SIG-M5 treated with dmso at 0.1 percent for 504 hours (cell line): Measurements from ENCODE around the gene COLQ.
"Not testable (repeated sequence)": the region's sequence is repeated elsewhere in the genome, so short reads cannot be mapped to it uniquely, and the experiment has no call there.

Source experiments
- DNase-seq: peaks from one replicate; lab custom pipeline; 2025; ENCODE audit not compliant: unreplicated experiment; lab: John Stamatoyannopoulos, UW

Gene COLQ

GRCh38 chr3:15521573-15521965, at the start of gene COLQ:
TSS of gene COLQ (minus strand) at chr3:15521706. CDS start at chr3:15521625, 81 bp downstream.
- DNase-seq: no peak

- no peak for DNase-seq
These were observed 41.7 kb upstream of the COLQ start for GRCh38 chr3:15563190-15563589.

- DNase-seq: no peak
These were observed 41.1 kb upstream of the COLQ start for GRCh38 chr3:15562560-15562959.

GRCh38 chr3:15558581-15558980, 37.1 kb upstream of the COLQ start:
- DNase-seq: no peak

DNA sequence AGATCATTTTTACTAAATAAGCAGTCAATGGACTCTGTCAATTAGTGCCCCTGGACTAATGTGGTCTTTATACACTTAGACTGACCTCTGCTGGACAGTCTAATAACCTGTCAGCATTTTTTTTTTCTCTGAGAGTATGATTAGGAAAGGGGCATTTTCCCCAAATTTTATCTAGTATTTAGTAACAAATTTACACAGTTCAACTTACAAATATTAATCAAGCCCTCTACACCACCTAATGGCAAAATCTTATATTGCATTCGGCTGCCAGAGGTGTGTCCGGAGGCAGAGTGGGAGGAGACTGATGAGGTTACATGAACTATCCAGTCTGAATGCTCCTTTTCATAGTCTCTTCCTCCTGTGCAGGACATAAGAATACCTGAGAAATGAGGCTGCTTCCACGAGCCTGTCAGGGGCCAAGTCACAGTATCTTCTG, 36.0 kb upstream of the COLQ start:
- DNase-seq: peak; percentile 78

DNA sequence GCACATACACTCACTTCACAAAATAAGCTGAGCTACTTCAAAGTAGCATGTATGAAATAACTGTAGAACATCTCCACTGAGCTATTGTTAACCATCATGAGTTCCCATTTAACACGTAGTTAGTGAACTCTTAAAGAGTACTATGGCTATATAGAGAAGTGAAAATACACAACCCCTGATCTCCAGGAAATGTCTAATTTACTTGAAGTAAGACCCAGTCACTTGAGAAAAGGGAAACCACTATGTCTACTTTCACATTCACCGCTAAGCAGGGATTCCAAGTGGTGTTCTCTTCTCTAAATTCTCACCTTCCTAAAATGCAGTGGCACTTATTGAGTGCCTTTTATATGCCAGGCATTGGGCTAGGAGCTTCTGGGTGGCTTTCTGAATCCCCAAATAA, 35.0 kb upstream of the COLQ start:
- DNase-seq: peak; percentile 95

DNA sequence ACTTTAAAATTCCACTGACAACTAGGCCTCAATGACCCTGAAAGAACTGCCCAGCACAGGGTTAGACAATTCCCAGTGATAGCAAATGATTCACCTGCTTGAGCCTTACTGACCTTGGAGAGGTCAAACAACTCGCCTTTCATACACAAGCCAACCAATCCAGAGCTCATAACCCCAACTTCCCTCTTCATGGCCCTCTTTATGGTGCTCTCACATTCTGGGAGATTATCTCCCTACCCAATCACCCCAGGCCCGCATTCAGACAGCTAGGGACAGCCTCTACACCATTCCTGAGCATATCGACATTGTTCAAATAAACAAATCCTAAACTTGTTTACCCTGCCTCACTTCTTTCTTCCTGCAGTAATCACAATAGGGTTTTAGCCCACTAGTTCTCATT, 32.2 kb upstream of the COLQ start:
- no peak for DNase-seq

GRCh38 chr3:15551902-15552301, 30.4 kb upstream of the COLQ start:
- DNase-seq: no peak

- no peak for DNase-seq
These were observed 28.3 kb upstream of the COLQ start for GRCh38 chr3:15549846-15550245.

GRCh38 chr3:15542614-15543013, 21.1 kb upstream of the COLQ start:
- no peak for DNase-seq

DNA sequence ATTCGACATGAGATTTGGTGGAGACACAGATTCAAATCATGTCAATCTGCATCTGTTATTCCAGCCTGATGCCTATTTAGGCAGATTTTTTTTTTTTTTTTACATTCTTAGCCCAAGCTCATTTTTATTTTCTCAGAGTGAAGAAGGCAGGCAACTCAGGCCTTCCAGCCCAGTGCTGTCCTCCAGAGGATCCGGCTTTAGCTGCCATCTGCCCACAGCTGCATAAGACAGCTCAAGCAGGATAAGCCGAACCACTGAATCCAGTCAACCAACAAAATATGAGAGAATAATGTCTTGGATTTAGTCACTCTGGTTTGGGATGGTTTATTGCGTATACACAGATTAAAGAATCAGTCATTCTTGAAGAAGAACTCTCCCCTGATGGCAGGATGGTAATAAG, 19.9 kb upstream of the COLQ start:
- no peak for DNase-seq

- DNase-seq: no peak
These were observed 17.6 kb upstream of the COLQ start for GRCh38 chr3:15539066-15539465.

DNA sequence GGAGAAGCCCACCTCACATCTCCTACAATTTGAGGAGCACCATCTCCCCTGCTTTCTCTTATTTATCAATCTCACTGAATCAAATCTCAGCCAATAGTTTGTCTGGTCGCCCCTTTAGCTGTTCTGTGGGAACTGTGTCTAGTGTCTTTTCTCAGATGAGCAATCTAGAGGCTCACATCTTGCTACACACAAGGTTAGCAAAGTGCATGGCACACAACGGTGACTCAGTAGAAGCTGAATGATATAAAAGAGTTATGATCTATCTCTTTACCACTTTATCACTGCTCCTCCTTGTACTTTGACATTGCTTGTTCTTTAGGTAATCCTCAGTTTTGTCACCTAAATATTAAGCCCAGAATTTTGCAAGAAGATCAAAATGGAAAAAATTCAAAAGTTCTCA, 16.8 kb upstream of the COLQ start:
- DNase-seq: no peak

DNA sequence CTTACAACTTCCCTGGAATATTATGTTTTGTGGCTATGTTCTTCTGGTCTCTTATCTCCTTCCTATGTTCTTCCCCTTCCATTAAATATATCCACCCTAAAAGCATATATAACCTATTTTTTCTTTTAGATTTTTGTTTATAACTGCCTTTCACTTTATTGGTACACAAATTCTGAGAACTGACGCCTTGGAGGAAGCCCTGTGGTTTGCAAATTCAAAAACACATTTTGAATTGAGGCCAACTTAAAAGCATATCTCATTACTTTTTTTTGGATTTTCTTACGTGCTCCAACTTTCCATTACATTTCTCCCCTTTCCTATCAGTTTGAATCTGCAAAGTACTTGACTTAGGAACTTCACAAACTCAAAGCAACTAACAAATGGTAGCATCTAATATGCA, 15.3 kb upstream of the COLQ start:
- no peak for DNase-seq

DNA sequence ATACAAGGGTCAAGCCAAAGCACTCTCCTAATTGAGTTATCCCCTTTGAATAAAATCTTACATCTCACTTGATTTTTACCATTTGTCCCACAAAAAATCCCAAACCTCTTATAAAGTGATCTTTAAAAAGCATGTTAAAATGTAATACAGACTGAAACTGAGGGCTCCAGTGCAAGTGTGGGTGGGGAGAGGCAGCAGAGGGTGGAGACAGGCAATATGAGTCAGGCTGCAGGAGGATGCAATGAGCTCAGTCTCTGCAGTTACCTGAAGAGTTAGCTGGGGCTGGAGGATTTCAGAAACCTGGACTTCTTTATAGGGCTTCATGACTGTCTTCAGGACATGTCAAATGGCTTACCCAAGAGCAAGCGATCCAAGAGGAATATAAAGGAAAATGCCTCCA, 14.2 kb upstream of the COLQ start:
- DNase-seq: no peak

GRCh38 chr3:15532614-15533013, 11.1 kb upstream of the COLQ start:
- not testable (repeated sequence) for DNase-seq

DNA sequence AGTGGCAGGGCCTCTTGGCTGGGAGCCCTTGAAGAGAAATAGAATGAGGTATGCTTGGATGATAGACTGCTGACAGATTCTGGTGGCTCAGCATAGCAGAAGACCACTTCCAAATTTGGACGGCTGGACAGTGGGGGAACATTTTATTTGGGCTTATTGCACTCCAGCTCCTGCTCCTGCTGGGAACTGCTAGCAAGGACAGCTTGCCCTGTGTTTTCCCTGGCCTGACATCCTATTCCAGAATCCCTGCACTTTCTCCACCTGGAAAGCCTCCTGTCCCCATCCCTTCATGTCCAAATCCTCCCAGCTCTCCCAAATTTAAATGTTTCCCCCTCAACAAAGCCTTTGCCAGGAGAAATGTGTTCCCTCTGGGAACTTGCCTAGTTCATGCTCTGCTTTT, 9.8 kb upstream of the COLQ start:
- DNase-seq: no peak

- no peak for DNase-seq
These were observed 7.5 kb upstream of the COLQ start for GRCh38 chr3:15528854-15529537.

GRCh38 chr3:15527031-15527459, 5.5 kb upstream of the COLQ start:
- no peak for DNase-seq

- no peak for DNase-seq
These were observed 4.3 kb upstream of the COLQ start for GRCh38 chr3:15525790-15526189.

DNA sequence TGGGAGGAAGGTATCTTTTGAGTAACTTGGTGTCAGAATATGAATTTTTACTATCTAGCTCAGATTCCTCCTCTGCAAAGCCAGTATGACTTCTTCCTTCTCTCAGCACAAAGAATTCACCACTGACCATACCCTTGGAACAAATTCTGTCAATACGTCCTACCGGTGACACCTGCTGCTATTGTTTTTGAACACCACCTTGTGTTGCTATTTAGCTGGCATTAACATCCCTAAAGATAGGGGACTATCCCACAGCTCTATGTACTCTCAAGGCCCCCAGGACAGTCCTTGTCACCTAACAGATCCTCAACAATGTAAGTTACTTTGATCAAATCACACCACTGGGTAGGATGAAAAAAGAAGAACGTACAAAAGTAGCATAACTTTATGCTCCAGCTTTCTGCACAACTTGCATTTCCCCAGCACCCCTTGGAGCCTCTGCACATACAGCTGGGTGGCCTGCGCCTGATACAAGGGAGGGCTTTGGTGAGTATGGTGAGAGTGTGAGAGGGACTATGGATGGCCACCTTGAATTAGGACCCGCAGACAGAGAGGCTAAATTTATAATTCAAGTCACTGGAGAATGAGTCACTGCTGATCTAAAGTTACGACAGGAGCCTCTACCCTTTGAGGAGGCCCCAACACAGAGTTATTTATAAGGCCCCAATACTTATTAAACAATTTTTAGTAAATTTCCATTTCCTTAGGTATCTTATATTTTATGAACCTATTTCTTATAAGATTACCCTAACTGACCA, 2.3 kb upstream of the COLQ start:
- peak; percentile 42 for DNase-seq

- DNase-seq: no peak
These were observed 510 bp upstream of the COLQ start for GRCh38 chr3:15522016-15522415.
